ENCODE data around the gene COL23A1. TPM values are rescaled to one million over a fixed set of nuclear protein-coding genes. Genes with fewer than 3 reads are reported as not detected.
"Not testable (repeated sequence)": the region's sequence is repeated elsewhere in the genome, so short reads cannot be mapped to it uniquely, and the experiment has no call there.

Gene COL23A1
- total RNA-seq, 1 donor from 2014 or later, result 2.9 TPM

GRCh38 chr5:178304016-178304415 lies 286.2 kb downstream of the COL23A1 start:
- peaks cover 4% of the 10 kb centered on the region for H3K27me3 Mint-ChIP-seq (ENCODE audit: unreplicated experiment)
- H3K36me3 Mint-ChIP-seq (ENCODE audit: unreplicated experiment), result peaks cover 10% of the 10 kb centered on the region
- H3K27ac Mint-ChIP-seq (ENCODE audit: unreplicated experiment), result no peak overlapping the region
- H3K4me1 Mint-ChIP-seq (ENCODE audit: low read depth, unreplicated experiment), result peaks cover 6% of the 10 kb centered on the region
- H3K9me3 Mint-ChIP-seq (ENCODE audit: unreplicated experiment), result peaks cover 9% of the 10 kb centered on the region
- no peak overlapping the region for H3K4me3 Mint-ChIP-seq (ENCODE audit: unreplicated experiment)
- no peak for TF ChIP-seq CTCF (IDR thresholded peaks at IDR 0.05; ENCODE audit: partially characterized antibody, unreplicated experiment)
- DNase-seq, result no peak

- not testable (repeated sequence) for H3K27me3 Mint-ChIP-seq (ENCODE audit: unreplicated experiment); H3K36me3 Mint-ChIP-seq (ENCODE audit: unreplicated experiment); H3K27ac Mint-ChIP-seq (ENCODE audit: unreplicated experiment); H3K9me3 Mint-ChIP-seq (ENCODE audit: unreplicated experiment); DNase-seq; H3K4me3 Mint-ChIP-seq (ENCODE audit: unreplicated experiment); H3K4me1 Mint-ChIP-seq (ENCODE audit: low read depth, unreplicated experiment)
These were observed 287.9 kb downstream of the COL23A1 start for GRCh38 chr5:178302321-178302720.

- no peak for TF ChIP-seq CTCF (IDR thresholded peaks at IDR 0.05; ENCODE audit: partially characterized antibody, unreplicated experiment)
- DNase-seq, result no peak
- H3K27ac Mint-ChIP-seq (ENCODE audit: unreplicated experiment), result no peak overlapping the region
- H3K27me3 Mint-ChIP-seq (ENCODE audit: unreplicated experiment), result peaks cover 4% of the 10 kb centered on the region
- no peak overlapping the region for H3K4me3 Mint-ChIP-seq (ENCODE audit: unreplicated experiment)
- H3K36me3 Mint-ChIP-seq (ENCODE audit: unreplicated experiment), result peaks cover 10% of the 10 kb centered on the region
- no peaks in the 10 kb centered on the region for H3K4me1 Mint-ChIP-seq (ENCODE audit: low read depth, unreplicated experiment)
- peaks cover 8% of the 10 kb centered on the region for H3K9me3 Mint-ChIP-seq (ENCODE audit: unreplicated experiment)
These were observed 288.6 kb downstream of the COL23A1 start for GRCh38 chr5:178301641-178302040.

GRCh38 chr5:178298283-178298807 lies 291.8 kb downstream of the COL23A1 start:
- Mint-ChIP-seq H3K27ac (ENCODE audit: unreplicated experiment) (no peak overlapping the region), H3K27me3 (ENCODE audit: unreplicated experiment) (peaks cover 5% of the 10 kb centered on the region), H3K4me1 (ENCODE audit: low read depth, unreplicated experiment) (no peaks in the 10 kb centered on the region), H3K36me3 (ENCODE audit: unreplicated experiment) (peaks cover 10% of the 10 kb centered on the region), H3K4me3 (ENCODE audit: unreplicated experiment) (no peak overlapping the region), H3K9me3 (ENCODE audit: unreplicated experiment) (peaks cover 5% of the 10 kb centered on the region)
- no peak for DNase-seq
- no peak for TF ChIP-seq CTCF (IDR thresholded peaks at IDR 0.05; ENCODE audit: partially characterized antibody, unreplicated experiment)

- Mint-ChIP-seq H3K4me3 (ENCODE audit: unreplicated experiment) (no peak overlapping the region), H3K4me1 (ENCODE audit: low read depth, unreplicated experiment) (no peaks in the 10 kb centered on the region), H3K27me3 (ENCODE audit: unreplicated experiment) (peaks cover 5% of the 10 kb centered on the region), H3K36me3 (ENCODE audit: unreplicated experiment) (peaks cover 10% of the 10 kb centered on the region), H3K9me3 (ENCODE audit: unreplicated experiment) (peaks cover 5% of the 10 kb centered on the region), H3K27ac (ENCODE audit: unreplicated experiment) (no peak overlapping the region)
- DNase-seq, result no peak
- TF ChIP-seq CTCF (IDR thresholded peaks at IDR 0.05; ENCODE audit: partially characterized antibody, unreplicated experiment), result no peak
These were observed 292.4 kb downstream of the COL23A1 start for GRCh38 chr5:178297751-178298150.

Measured in glutamatergic neuron (in vitro differentiated cells).